ENCODE results near the gene STK11. TPM values are rescaled to one million over a fixed set of nuclear protein-coding genes. Genes with fewer than 3 reads are reported as not detected.
A peak's percentile ranks its signal among the peaks of the same experiment; 100 is the strongest.

The STK11 gene
- total and polyA plus RNA-seq, 12 donors, result 37.8 to 148 (median 93.7) TPM

GRCh38 chr19:1173845-1174809, 31.5 kb upstream of the STK11 start, which contains the start of gene SBNO2:
TSS of gene SBNO2 (minus strand) at chr19:1174268. CDS start at chr19:1154276, 19,992 bp downstream.
- peak within 1 kb of the TSS; percentile 97 to 100 (median 99) for H3K27ac ChIP-seq
- intact Hi-C loops (cut with DNase I), result loop anchor here in 1 of 2 donors (5.0 kb wide), 1 partner anchor 47 kb away; no protein-coding TSS in a partner anchor
- peak; percentile 88 to 96 (median 93) for DNase-seq
- no peaks in the 10 kb centered on the region for H3K27me3 ChIP-seq
- WGBS, 4 donors, result 12 to 54% (median 23%) methylated on average over 17 to 84 of the region's 84 CpGs
- peak; percentile 74 to 92 for TF ChIP-seq POLR2A (IDR thresholded peaks at IDR 0.05)
- no peak for TF ChIP-seq CTCF (IDR thresholded peaks at IDR 0.05)
- H3K4me1 ChIP-seq (replicated peaks in 1 of 2), result peaks cover 29 to 34% of the 10 kb centered on the region in 2 donors
- peak within 1 kb of the TSS; percentile 54 to 99 (median 74) for H3K4me3 ChIP-seq
- H3K36me3 ChIP-seq (replicated peaks in 1 of 2), result no peaks in the 10 kb centered on the region
- no peaks in the 10 kb centered on the region for H3K9me3 ChIP-seq (replicated peaks in 1 of 3)

GRCh38 chr19:1177322-1178114, 28.1 kb upstream of the STK11 start:
- intact Hi-C loops (cut with DNase I), result no loop called here
- H3K4me1 ChIP-seq (replicated peaks in 1 of 2), result peaks cover under 1 to 2% of the 10 kb centered on the region in 2 donors
- no peaks in the 10 kb centered on the region for H3K9me3 ChIP-seq (replicated peaks in 1 of 3)
- TF ChIP-seq POLR2A (IDR thresholded peaks at IDR 0.05), result no peak
- no peak for TF ChIP-seq CTCF (IDR thresholded peaks at IDR 0.05)
- H3K27me3 ChIP-seq, result no peaks in the 10 kb centered on the region
- 57 to 70% (median 60%) methylated on average over 11 to 25 of the region's 25 CpGs for WGBS, 4 donors
- H3K27ac ChIP-seq, result peak overlapping the region in 1 of 5 donors; percentile 57
- peak in 2 of 7 donors; percentile 59 to 60 for DNase-seq
- H3K36me3 ChIP-seq (replicated peaks in 1 of 2), result no peaks in the 10 kb centered on the region
- H3K4me3 ChIP-seq, result no peak overlapping the region

GRCh38 chr19:1181606-1182005, 24.0 kb upstream of the STK11 start:
- Histone ChIP-seq H3K27ac (no peak overlapping the region), H3K27me3 (no peaks in the 10 kb centered on the region), H3K36me3 (replicated peaks in 1 of 2) (no peaks in the 10 kb centered on the region), H3K9me3 (replicated peaks in 1 of 3) (no peaks in the 10 kb centered on the region), H3K4me3 (no peak overlapping the region), H3K4me1 (replicated peaks in 1 of 2) (no peaks in the 10 kb centered on the region)
- WGBS, 4 donors, result 87 to 91% (median 91%) methylated on average over 7 to 11 of the region's 11 CpGs
- no peak for DNase-seq
- intact Hi-C loops (cut with DNase I), result no loop called here
- TF ChIP-seq CTCF (IDR thresholded peaks at IDR 0.05) (no peak), POLR2A (IDR thresholded peaks at IDR 0.05) (no peak)

GRCh38 chr19:1182068-1182467, 23.5 kb upstream of the STK11 start:
- Histone ChIP-seq H3K27ac (no peak overlapping the region), H3K4me3 (no peak overlapping the region), H3K27me3 (no peaks in the 10 kb centered on the region), H3K36me3 (replicated peaks in 1 of 2) (no peaks in the 10 kb centered on the region), H3K4me1 (replicated peaks in 1 of 2) (no peaks in the 10 kb centered on the region), H3K9me3 (replicated peaks in 1 of 3) (no peaks in the 10 kb centered on the region)
- no peak for TF ChIP-seq CTCF (IDR thresholded peaks at IDR 0.05)
- no peak for DNase-seq
- 93 to 100% (median 94%) methylated on average over 10 of the region's 10 CpGs for WGBS, 4 donors
- intact Hi-C loops (cut with DNase I), result no loop called here
